Omental fat pad (tissue), 4 donors: ENCODE results near the gene YJEFN3. TPM values are rescaled to one million over a fixed set of nuclear protein-coding genes. Genes with fewer than 3 reads are reported as not detected.

Source experiments
- ATAC-seq: fragments of 150-250 bp; one replicate; pipeline ENCODE4 v1.9.1; 2016; ENCODE audit warnings: mild to moderate bottlenecking, moderate library complexity; ENCODE audit not compliant: low FRiP score
- DNase-seq: peaks from one replicate; pipeline ENCODE4 v3.0.0-alpha.2; 2019; ENCODE audit warnings: low spot score
- total RNA-seq, 4 donors: library from RNA; depleted of rRNA; stranded (reverse); fragments of >200 nt; gene quantifications; one replicate each; pipeline ENCODE4 v1.1.0, GENCODE V29; 2016
- TF ChIP-seq, protein P1 (sequence below), 3 donors: fragments of 450-650 bp; IDR thresholded peaks; one replicate each; pipeline ENCODE4 v1.5.1; 2016 to 2017; ENCODE audit warnings: antibody characterized with exemption in 3 of 3, mild to moderate bottlenecking in 3 of 3, moderate library complexity in 2 of 3

The YJEFN3 gene
- total RNA-seq, 4 donors from 2014 or later, result 0.75 to 1.1 (median 0.90) TPM

DNA sequence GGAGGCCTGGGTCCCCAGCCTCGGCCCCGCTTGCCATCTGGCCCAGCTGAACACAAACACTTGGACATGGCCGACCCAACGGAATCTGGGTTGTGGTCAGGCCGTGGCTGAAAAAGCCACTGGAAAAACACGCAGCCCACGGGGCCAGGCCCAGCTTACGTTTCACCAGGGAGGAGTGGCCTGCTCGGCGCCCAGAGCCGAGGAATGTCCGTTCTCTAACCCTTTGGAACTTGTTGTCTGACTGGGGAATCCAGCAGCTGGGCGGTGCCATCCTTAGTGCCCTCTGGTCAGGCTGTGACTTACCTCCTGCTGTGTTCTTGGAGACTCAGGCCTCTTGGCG lies 23.1 kb downstream of the YJEFN3 start:
- DNase-seq (no peak), ATAC-seq (no peak)
- TF ChIP-seq, protein P1, sequence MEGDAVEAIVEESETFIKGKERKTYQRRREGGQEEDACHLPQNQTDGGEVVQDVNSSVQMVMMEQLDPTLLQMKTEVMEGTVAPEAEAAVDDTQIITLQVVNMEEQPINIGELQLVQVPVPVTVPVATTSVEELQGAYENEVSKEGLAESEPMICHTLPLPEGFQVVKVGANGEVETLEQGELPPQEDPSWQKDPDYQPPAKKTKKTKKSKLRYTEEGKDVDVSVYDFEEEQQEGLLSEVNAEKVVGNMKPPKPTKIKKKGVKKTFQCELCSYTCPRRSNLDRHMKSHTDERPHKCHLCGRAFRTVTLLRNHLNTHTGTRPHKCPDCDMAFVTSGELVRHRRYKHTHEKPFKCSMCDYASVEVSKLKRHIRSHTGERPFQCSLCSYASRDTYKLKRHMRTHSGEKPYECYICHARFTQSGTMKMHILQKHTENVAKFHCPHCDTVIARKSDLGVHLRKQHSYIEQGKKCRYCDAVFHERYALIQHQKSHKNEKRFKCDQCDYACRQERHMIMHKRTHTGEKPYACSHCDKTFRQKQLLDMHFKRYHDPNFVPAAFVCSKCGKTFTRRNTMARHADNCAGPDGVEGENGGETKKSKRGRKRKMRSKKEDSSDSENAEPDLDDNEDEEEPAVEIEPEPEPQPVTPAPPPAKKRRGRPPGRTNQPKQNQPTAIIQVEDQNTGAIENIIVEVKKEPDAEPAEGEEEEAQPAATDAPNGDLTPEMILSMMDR (IDR thresholded peaks at IDR 0.05), result no peak

DNA sequence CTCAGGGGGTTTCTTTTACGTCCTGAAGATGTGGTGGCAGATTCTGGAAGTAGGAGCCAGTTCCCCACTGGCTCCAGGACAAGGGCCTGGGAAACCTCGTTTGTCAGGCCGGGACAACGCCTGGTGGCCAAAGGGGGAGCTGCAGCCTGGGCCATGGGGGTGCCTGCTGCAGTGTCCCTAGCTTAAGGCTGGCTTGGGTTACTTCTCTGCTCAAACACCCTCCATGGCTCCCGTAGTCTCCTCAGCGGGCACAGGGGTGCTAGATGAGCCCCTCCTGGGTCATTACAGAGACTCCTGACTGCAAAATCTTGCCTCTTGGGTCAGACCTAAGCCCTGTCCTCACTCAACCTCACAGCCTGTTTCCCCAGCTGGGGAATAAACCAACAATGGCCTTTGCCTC lies 24.1 kb downstream of the YJEFN3 start:
- TF ChIP-seq, protein P1 (IDR thresholded peaks at IDR 0.05), result no peak
- ATAC-seq, result no peak
- DNase-seq, result no peak

- no peak for DNase-seq
- no peak for ATAC-seq
- TF ChIP-seq, protein P1 (IDR thresholded peaks at IDR 0.05), result no peak
Observed at GRCh38 chr19:19553670-19554069, 25.0 kb downstream of the YJEFN3 start.

GRCh38 chr19:19554074-19555023 lies 25.6 kb downstream of the YJEFN3 start:
- no peak for ATAC-seq
- TF ChIP-seq, protein P1 (IDR thresholded peaks at IDR 0.05), result no peak

DNA sequence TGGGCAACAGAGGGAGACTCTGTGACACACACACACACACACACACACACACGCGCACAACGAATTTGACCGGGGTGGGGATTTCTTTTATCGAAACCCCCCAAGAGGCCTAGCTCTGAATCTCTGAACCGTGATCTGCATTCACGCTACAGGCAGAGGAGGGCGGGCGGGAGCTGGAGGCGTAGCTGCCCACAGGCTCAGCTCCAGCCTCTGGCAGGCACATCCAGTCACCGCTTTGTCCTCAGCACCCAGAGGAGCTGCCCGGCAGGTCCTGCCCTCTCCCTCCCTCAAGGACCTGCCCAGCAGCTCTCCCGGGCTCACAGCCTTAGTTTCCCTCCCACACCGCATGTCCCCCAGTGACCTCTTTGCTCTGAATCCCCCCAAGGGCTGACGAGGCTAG lies 29.3 kb downstream of the YJEFN3 start:
- no peak for DNase-seq
- no peak for ATAC-seq
- TF ChIP-seq, protein P1 (IDR thresholded peaks at IDR 0.05), result no peak

More at GRCh38 chr19:19554074-19555023, 25.6 kb downstream of the YJEFN3 start:
- DNase-seq, result peak; percentile 58

GRCh38 chr19:19558636-19559035 lies 29.9 kb downstream of the YJEFN3 start:
- ATAC-seq (no peak), DNase-seq (no peak)
- TF ChIP-seq, protein P1 (IDR thresholded peaks at IDR 0.05), result no peak

DNA sequence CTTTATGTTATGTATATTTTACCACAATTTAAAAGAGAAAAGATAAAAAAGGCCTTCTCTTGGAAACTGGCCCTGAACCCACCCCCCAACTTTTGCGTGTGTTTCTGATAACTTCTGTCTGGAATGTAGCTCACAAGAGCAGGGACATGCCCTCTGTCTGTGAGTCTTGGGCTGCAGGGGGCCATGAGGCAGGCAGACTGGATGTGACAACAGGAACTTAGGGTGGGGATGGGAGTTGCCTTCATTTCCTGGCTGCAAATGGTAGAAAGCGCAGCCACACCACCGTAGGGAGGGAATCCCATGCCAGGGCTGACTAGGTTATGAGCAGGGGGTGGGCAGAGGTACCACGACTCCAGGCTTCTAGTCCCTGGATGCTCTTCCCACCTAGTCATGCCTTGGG lies 31.2 kb downstream of the YJEFN3 start:
- TF ChIP-seq, protein P1 (IDR thresholded peaks at IDR 0.05), result no peak
- no peak for DNase-seq
- ATAC-seq, result no peak
